Suppressor macrophage treated with lipopolysaccharide for 1 hour (primary cell): ENCODE measurements around the gene CIB1.

Experiments used
- DNase-seq, 3 donors: peaks; one replicate each; pipeline ENCODE4 v3.0.0-alpha.2; 2020 to 2022

Gene CIB1

DNA sequence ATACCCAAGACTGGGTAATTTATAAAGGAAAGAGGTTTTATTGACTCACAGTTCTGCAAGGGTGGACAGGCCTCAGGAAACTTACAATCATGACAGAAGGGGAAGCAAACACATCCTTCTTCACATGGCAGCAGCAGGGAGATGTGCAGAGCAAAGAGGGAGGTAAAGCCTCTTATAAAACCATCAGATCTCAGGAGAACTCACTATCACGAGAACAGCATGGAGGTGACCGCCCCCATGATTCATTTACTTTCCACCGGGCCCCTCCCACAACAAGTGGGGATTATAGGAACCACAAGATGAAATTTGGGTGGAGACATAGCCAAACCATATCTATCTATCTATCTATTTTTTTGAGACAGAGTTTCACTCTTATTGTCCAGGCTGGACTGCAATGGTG lies 5.6 kb upstream of the CIB1 start:
- peak; percentile 8 to 23 (median 12) for DNase-seq

DNA sequence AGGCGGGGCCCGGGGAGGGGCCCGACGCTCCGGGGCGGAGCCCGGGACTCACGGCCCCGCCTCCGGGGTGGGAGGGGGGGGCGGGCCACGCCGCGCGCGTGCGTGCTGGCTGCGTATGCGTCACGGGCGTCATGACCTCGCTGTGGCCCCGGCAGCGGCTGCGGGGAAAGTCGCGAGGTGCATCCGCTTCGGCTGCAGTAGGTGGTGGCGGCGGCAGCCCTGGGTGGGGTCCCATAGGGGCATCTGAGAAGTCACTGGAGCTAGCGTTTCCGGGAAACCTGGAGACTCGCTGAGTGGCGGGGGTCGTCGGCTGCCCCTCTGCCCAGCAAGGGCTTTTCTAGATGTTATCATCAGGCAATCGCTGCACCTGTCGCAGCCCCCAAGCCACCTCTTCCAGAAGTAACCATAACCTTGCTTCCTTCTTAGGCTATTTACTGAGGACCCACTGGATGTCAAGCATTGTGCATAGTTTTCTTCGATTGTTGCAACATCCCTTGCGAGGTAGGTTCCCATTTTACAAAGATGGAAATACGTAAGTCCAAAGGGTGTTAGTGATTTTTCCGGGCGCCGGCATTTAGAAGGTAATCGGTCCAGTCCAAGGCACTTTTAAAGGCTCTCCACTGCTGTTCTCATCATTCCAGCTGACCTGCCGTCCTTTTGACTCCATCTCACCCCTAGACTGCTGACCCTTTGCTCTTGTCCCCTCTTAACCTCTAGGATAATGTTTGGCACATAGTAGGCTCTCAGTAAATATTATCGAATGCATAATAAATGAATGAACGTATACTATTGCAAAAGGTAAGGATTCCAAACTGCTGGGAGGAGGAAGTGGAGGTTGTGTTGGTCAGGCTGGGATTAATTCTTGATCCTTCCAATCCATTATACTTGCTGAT lies 601 bp upstream of the CIB1 start, which contains the start of gene GDPGP1:
Gene GDPGP1 (plus strand): TSS at position 114 of the 893 bp plus-strand sequence. CDS start 6,700 bp downstream, outside the sequence.
- peak; percentile 32 to 99 (median 44) for DNase-seq

- no peak for DNase-seq
Measured at GRCh38 chr15:90232941-90233386, 777 bp downstream of the CIB1 start.

- no peak for DNase-seq
Measured at GRCh38 chr15:90232196-90232595, 1.5 kb downstream of the CIB1 start.

GRCh38 chr15:90231028-90232017 lies 2.4 kb downstream of the CIB1 start:
- DNase-seq, result peak; percentile 78 to 84 (median 80)

GRCh38 chr15:90230610-90231009 lies 3.1 kb downstream of the CIB1 start:
- no peak for DNase-seq

- no peak for DNase-seq
Measured at GRCh38 chr15:90230071-90230494, 3.7 kb downstream of the CIB1 start.

- DNase-seq, result no peak
Measured at GRCh38 chr15:90228960-90229359, 4.8 kb downstream of the CIB1 start.

DNA sequence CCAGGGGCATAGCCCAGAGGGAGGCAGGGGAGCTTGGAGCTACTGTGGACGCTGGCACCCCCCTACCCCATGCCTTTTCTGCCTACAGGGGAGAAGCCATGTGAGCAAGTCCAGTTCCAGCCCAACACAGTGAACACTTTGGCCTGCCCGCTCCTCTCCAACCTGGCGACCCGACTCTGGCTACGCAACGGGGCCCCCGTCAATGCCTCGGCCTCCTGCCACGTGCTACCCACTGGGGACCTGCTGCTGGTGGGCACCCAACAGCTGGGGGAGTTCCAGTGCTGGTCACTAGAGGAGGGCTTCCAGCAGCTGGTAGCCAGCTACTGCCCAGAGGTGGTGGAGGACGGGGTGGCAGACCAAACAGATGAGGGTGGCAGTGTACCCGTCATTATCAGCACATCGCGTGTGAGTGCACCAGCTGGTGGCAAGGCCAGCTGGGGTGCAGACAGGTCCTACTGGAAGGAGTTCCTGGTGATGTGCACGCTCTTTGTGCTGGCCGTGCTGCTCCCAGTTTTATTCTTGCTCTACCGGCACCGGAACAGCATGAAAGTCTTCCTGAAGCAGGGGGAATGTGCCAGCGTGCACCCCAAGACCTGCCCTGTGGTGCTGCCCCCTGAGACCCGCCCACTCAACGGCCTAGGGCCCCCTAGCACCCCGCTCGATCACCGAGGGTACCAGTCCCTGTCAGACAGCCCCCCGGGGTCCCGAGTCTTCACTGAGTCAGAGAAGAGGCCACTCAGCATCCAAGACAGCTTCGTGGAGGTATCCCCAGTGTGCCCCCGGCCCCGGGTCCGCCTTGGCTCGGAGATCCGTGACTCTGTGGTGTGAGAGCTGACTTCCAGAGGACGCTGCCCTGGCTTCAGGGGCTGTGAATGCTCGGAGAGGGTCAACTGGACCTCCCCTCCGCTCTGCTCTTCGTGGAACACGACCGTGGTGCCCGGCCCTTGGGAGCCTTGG lies 5.6 kb downstream of the CIB1 start:
- DNase-seq, result no peak

GRCh38 chr15:90227336-90227735 lies 6.4 kb downstream of the CIB1 start:
- no peak for DNase-seq

DNA sequence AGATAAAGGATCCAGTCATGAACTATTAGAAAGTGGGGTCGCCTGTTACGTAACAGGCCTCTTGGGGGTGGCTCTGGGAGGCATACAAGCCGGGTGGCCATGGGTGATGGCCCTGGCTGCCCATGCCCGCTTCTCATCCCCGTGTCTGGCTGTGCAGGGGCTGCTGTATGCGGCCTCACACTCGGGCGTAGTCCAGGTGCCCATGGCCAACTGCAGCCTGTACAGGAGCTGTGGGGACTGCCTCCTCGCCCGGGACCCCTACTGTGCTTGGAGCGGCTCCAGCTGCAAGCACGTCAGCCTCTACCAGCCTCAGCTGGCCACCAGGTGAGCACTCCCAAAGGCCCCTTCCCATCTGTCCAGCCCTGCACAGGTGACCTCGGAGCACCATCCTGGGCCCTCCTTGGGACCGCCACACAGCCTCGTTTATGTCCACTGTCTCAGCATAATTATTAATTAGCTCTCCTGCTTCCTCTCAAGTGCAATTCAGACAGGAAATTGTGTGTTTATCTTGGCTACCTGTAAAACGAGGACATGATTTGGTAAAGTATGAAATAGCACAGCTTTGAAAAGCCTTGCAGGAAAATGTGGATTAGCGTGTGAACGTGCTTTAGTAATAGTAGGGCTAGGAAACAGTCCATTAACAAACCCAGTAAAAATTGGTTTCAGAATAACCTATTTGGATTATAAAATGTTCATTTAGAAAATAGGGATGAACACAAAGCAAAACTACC lies 8.1 kb downstream of the CIB1 start:
- DNase-seq, result no peak

DNA sequence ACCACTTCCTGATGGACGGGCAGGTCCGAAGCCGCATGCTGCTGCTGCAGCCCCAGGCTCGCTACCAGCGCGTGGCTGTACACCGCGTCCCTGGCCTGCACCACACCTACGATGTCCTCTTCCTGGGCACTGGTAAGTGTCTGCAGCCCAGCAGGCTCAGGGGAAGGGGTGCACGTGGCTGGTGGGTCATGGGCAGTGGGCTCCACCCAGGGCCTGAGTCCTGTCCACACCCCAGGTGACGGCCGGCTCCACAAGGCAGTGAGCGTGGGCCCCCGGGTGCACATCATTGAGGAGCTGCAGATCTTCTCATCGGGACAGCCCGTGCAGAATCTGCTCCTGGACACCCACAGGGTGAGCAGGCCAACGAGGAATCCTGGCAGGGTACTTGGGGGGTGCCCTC lies 8.7 kb downstream of the CIB1 start:
- DNase-seq, result no peak

DNA sequence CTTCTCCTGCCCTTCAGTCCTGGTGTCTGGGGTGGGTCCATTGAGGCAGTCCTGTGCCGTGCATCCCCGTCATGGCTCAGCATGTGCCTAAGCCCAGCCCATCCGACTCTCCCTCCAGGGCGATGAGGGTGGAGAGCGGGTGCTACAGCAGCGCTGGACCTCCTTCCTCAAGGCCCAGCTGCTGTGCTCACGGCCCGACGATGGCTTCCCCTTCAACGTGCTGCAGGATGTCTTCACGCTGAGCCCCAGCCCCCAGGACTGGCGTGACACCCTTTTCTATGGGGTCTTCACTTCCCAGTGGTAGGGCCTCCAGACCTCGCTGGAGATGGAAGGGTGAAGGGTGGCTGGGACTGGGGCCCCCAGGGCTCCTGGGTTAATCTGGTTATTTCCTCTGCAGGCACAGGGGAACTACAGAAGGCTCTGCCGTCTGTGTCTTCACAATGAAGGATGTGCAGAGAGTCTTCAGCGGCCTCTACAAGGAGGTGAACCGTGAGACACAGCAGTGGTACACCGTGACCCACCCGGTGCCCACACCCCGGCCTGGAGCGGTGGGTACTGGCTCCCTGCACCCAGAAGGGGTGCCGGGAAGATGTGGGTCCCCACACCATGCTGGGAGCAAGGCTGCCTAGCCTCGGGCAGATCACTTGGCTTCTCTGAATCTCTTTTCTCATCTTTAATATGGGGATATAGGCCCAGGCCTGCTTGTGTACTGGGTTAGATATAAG lies 10.1 kb downstream of the CIB1 start:
- no peak for DNase-seq

DNA sequence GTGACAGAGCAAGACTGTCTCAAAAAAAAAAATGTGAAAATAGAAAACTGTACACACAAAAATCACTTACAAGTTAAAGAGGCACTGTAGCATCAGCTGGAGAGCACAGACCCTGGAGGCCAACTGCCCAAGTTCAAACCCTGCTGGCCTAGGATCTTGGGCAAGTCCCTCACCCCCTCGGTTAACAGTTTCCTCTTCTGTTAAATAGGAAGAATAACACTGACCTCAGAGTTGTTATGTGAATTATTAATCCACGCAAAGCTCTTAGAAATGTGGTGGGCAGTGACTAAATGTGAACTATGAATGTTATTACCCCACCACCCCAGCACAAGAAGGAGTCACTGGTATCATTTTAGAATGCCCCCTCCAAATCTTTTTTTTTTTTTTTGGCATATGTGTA lies 11.2 kb downstream of the CIB1 start:
- DNase-seq, result peak in 2 of 3 donors; percentile 22 to 32

GRCh38 chr15:90221246-90221900 lies 12.4 kb downstream of the CIB1 start:
- peak; percentile 72 to 86 (median 82) for DNase-seq

DNA sequence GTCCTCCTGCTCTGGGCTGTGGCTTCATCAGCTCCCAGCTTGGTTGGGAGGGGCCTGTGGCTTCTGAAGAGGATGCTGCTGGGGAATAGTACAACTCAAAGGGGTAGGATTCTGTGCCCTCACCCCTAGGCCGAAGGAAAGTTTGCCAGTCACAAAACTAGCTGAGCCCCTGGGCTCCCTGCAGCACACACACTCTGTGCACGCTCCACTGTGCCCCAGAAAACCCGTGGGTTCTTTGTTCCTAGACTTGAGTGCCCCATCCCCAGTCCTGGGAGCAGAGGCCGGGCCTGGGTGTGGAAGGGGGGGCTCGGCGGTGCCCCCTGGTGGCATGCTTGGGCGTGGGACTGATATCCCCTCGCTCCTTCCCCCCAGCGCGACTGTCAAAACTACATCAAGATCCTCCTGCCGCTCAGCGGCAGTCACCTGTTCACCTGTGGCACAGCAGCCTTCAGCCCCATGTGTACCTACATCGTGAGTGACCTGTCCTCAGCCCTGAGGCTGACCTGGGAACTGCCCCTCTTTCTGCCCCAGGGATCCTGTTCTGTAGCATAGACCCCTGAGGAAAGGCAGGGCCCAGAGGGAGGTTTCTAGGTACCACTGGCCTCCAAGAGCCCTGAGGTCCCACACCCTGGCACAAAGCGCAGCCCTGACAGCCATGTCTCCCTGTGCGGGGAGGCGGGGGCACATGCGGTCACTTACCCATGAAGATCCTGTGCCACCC lies 14.2 kb downstream of the CIB1 start:
- peak; percentile 47 to 81 (median 60) for DNase-seq

GRCh38 chr15:90217671-90218394 lies 15.9 kb downstream of the CIB1 start:
- no peak for DNase-seq

DNA sequence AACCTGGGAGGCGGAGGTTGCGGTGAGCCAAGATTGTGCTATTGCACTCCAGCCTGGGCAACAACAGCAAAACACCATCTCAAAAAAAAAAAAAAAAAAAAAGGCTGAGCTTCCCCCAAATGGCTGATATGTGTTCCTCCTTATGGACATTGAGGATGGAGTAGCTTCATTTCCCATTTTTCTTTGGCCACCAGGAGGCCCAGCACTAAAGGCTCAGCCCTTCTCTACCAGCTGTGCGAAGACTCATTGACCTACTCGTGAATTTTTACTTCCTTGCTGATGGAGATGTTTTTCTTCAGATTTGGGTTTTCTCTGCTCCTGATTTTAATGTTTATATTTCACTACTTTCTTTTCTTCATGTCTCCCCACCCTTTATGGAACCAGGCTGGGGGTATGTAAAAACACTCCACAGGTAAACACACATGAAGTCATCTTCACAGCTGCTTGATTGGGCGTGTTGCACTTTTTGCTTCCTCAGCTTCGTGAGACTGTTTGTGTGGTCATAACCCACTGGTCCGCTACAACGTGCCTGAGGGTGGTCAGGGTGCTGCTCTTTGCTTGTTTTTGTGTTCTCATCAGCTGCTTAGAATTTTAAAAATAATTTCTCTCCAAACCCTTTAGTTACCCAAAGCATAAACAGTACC lies 19.1 kb downstream of the CIB1 start:
- DNase-seq, result peak; percentile 63 to 74 (median 64)
